Measurements from ENCODE around the gene NBAS. TPM values are rescaled to one million over a fixed set of nuclear protein-coding genes. Genes with fewer than 3 reads are reported as not detected.
A peak's percentile ranks its signal among the peaks of the same experiment; 100 is the strongest.

The NBAS gene
- polyA plus RNA-seq, 1 donor (not counting 4 experiments of a cell fraction or from before 2014, with no cell fraction given), result 27.9 TPM

- H3K9ac ChIP-seq (ENCODE audit: control insufficient read depth, extremely low read depth, insufficient read depth, low read length), result no peak overlapping the region
- H3K36me3 ChIP-seq (ENCODE audit: control insufficient read depth in 2 of 2, extremely low read depth in 1 of 2, insufficient read depth in 2 of 2, low read length in 2 of 2), result peaks cover 0 to 3% of the 10 kb centered on the region in 2 experiments
- dilution Hi-C loops (cut with MboI; ENCODE audit: extremely low pct_ligation_motif_present, low sequenced_read_pairs), result no loop called here
- no peak overlapping the region for H2AFZ ChIP-seq (ENCODE audit: control insufficient read depth, low read length)
- DNase-seq (ENCODE audit: low read depth, low spot score) (no peak), FAIRE-seq (peak; percentile 26)
- H3K27ac ChIP-seq (ENCODE audit: control insufficient read depth, insufficient read depth, low read length), result no peak overlapping the region
- H3K9me3 ChIP-seq (ENCODE audit: control insufficient read depth, low read depth, low read length), result no peaks in the 10 kb centered on the region
- H3K9me1 ChIP-seq (ENCODE audit: control insufficient read depth, extremely low read depth, insufficient read depth, low read length), result no peaks in the 10 kb centered on the region
- no peak overlapping the region for H3K4me2 ChIP-seq (ENCODE audit: control insufficient read depth, extremely low read depth, insufficient read depth, low read depth, low read length)
- H3K4me1 ChIP-seq (ENCODE audit: control insufficient read depth, extremely low read depth, insufficient read depth, low read length), result peaks cover 6% of the 10 kb centered on the region
- no peaks in the 10 kb centered on the region for H3K79me2 ChIP-seq (ENCODE audit: control insufficient read depth, insufficient read depth, low read length)
- H3K27me3 ChIP-seq (ENCODE audit: control insufficient read depth, extremely low read depth, insufficient read depth, low read length), result no peaks in the 10 kb centered on the region
- H3K4me3 ChIP-seq (ENCODE audit: control insufficient read depth in 2 of 3, extremely low read depth in 1 of 3, insufficient read depth in 2 of 3, low read depth in 1 of 3, low read length in 3 of 3), result no peak overlapping the region
- no peak for TF ChIP-seq CTCF (optimal IDR thresholded peaks at IDR 0.05 in 1 of 3, IDR thresholded peaks at IDR 0.05 in 1 of 3, conservative IDR thresholded peaks at IDR 0.05 in 1 of 3; ENCODE audit: extremely low read depth in 1 of 3, insufficient read depth in 2 of 3, low read length in 3 of 3)
- no peak for TF ChIP-seq EZH2 (IDR thresholded peaks at IDR 0.05; ENCODE audit: low read length)
- H4K20me1 ChIP-seq (ENCODE audit: control insufficient read depth, extremely low read depth, insufficient read depth, low read length), result no peaks in the 10 kb centered on the region
Measured at GRCh38 chr2:15191789-15192188, 369.3 kb downstream of the NBAS start.

GRCh38 chr2:15189216-15189615, 371.9 kb downstream of the NBAS start:
- H3K4me3 ChIP-seq (ENCODE audit: control insufficient read depth in 2 of 3, extremely low read depth in 1 of 3, insufficient read depth in 2 of 3, low read depth in 1 of 3, low read length in 3 of 3), result no peak overlapping the region
- H3K27me3 ChIP-seq (ENCODE audit: control insufficient read depth, extremely low read depth, insufficient read depth, low read length), result no peaks in the 10 kb centered on the region
- no peak overlapping the region for H2AFZ ChIP-seq (ENCODE audit: control insufficient read depth, low read length)
- H3K36me3 ChIP-seq (ENCODE audit: control insufficient read depth in 2 of 2, extremely low read depth in 1 of 2, insufficient read depth in 2 of 2, low read length in 2 of 2), result peaks cover 0 to 5% of the 10 kb centered on the region in 2 experiments
- dilution Hi-C loops (cut with MboI; ENCODE audit: extremely low pct_ligation_motif_present, low sequenced_read_pairs), result no loop called here
- FAIRE-seq, result no peak
- TF ChIP-seq EZH2 (IDR thresholded peaks at IDR 0.05; ENCODE audit: low read length) (no peak), CTCF (optimal IDR thresholded peaks at IDR 0.05 in 1 of 3, IDR thresholded peaks at IDR 0.05 in 1 of 3, conservative IDR thresholded peaks at IDR 0.05 in 1 of 3; ENCODE audit: extremely low read depth in 1 of 3, insufficient read depth in 2 of 3, low read length in 3 of 3) (peak in 1 of 3 experiments; percentile 18)
- no peak overlapping the region for H3K27ac ChIP-seq (ENCODE audit: control insufficient read depth, insufficient read depth, low read length)
- H3K79me2 ChIP-seq (ENCODE audit: control insufficient read depth, insufficient read depth, low read length), result no peaks in the 10 kb centered on the region
- H3K4me2 ChIP-seq (ENCODE audit: control insufficient read depth, extremely low read depth, insufficient read depth, low read depth, low read length), result no peak overlapping the region
- H3K4me1 ChIP-seq (ENCODE audit: control insufficient read depth, extremely low read depth, insufficient read depth, low read length), result no peaks in the 10 kb centered on the region
- no peaks in the 10 kb centered on the region for H3K9me3 ChIP-seq (ENCODE audit: control insufficient read depth, low read depth, low read length)
- H4K20me1 ChIP-seq (ENCODE audit: control insufficient read depth, extremely low read depth, insufficient read depth, low read length), result no peaks in the 10 kb centered on the region
- no peak overlapping the region for H3K9ac ChIP-seq (ENCODE audit: control insufficient read depth, extremely low read depth, insufficient read depth, low read length)
- DNase-seq (ENCODE audit: low read depth, low spot score), result no peak
- no peaks in the 10 kb centered on the region for H3K9me1 ChIP-seq (ENCODE audit: control insufficient read depth, extremely low read depth, insufficient read depth, low read length)

Data from keratinocyte (primary cell).